DMS153 (cell line): ENCODE data around the gene ZBTB32.

Experiments used
- DNase-seq: peaks from one replicate; lab custom pipeline; 2025; lab: John Stamatoyannopoulos, UW

ZBTB32 gene

GRCh38 chr19:35695895-35696422 lies 8.4 kb upstream of the ZBTB32 start:
- no peak for DNase-seq

DNA sequence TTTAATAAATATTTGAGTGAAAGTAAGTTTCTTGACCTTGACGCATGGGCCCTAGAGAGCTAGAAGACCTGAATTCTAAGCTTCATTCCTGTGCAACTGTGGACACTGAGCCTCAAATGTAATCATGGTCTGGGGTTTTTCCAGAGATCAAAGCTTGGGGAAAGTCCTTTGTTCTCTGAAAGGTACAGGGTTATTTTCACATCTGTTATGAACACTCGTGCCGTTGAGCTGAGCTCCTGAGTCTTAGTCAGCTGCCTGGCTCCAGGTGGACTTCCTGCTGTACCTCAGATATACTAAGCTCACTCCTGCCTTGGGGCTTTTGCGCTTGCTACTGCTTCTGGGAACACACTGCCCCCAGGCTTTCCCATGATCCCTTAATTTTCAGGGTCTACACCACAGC lies 7.5 kb upstream of the ZBTB32 start:
- DNase-seq: no peak

DNA sequence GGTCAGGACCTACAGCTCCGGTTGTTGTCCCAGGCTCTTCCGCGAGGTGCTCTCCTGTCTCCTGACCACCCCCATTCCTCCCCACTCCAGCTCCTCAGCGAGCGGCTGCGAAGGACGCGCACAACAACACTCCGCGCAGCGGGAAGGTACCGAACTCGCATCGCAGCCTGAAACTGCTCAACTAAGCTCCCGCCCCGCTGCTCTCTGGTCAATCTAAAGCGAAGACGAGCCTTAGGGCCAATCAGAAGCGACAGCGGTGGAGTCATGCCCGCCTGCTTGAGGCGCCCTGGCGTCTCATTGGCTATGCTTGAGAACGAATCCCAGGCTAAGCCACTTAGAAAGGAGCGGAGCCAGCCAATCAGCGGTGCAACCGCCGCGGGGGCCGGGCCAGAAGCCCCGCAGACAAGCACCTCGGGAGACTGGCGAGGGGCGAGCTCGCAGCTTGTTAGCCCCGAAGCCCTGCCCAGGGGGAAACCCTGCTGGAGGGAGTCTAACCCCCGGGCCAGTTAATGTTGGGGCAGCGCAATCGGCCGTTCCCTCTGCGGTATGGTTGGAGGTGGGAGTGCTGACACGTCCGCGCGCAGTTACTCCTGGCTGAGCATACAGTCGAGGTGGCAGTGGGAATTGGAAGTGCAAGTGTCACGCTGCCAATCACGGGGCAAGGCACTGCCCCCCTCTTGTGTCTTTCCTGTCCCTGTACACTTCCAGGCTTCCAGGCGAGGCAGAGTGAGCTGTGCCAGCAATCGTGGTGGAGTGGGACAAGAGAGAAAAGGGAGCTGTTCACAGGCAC lies 1.9 kb upstream of the ZBTB32 start:
- DNase-seq: peak; percentile 97

DNA sequence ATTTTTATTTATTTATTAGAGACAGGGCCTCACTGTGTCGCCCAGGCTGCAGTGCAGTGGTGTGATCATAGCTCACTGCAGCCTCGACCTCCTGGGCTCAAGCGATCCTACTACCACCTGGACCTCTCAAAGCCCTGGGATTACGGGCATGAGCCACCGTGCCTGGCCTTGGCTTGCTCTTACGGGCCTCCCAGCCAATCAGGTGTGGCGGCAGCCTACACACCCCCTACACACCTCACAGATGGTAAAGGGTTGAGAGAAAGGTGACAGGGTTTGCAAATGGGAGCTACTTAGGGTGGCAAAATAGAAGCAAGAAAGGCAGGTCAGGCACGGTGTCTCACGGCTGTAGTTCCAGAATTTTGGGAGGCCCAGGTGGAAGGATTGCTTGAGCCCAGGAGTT lies 1.0 kb upstream of the ZBTB32 start:
- no peak for DNase-seq

GRCh38 chr19:35708391-35708790 lies 4.0 kb downstream of the ZBTB32 start:
- no peak for DNase-seq

GRCh38 chr19:35710784-35711723 lies 6.7 kb downstream of the ZBTB32 start:
- no peak for DNase-seq

DNA sequence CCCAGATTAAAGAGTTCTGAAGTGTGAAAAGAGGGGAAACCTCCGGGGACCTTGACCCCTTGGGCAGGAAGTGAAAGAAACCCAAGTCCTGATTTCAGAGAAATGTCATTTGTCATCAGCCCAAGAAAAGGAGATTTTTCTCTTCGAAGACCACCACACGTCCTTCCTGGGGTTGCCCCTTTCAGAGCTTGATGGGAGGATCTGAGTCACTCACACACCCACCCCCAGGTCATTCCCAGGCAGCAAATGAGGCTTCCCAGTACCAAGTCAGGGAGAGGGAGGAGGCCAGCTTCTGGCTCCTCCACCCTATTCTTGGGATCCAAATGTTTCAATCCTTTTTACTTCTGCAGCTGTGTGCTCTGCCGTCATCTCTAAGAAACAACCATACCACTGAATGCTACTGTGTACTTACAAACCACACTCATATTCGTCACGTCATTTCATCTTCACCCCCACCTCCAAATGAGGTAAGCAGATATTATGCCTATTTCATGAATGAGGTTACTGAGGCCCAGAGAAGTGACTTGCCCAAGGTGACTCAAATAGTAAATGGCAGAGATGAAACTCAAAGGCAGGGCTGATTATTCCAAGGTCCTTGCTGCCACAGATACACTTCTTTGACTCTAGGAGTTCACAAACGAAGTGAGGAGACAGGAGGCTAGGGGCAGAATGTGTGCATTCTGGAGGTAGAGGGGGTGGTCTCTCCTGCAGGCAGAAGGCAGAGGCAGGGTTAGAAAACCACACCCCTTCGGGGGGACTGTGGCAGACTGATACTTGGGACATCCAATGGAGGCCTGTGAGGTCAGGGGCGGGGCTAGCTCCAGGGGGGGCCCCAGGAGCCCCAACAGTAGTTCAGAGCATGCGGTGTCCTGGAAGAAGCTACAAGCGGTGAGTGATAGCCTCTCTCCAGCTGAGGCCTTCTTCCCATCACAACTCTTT lies 8.5 kb downstream of the ZBTB32 start:
- no peak for DNase-seq

- DNase-seq: no peak
Measured at GRCh38 chr19:35713506-35713850, 9.1 kb downstream of the ZBTB32 start.

GRCh38 chr19:35713904-35714495 lies 9.6 kb downstream of the ZBTB32 start:
- no peak for DNase-seq

- DNase-seq: no peak
Measured at GRCh38 chr19:35714601-35715354, 10.4 kb downstream of the ZBTB32 start.

GRCh38 chr19:35715355-35715809 lies 11.0 kb downstream of the ZBTB32 start:
- DNase-seq: no peak

DNA sequence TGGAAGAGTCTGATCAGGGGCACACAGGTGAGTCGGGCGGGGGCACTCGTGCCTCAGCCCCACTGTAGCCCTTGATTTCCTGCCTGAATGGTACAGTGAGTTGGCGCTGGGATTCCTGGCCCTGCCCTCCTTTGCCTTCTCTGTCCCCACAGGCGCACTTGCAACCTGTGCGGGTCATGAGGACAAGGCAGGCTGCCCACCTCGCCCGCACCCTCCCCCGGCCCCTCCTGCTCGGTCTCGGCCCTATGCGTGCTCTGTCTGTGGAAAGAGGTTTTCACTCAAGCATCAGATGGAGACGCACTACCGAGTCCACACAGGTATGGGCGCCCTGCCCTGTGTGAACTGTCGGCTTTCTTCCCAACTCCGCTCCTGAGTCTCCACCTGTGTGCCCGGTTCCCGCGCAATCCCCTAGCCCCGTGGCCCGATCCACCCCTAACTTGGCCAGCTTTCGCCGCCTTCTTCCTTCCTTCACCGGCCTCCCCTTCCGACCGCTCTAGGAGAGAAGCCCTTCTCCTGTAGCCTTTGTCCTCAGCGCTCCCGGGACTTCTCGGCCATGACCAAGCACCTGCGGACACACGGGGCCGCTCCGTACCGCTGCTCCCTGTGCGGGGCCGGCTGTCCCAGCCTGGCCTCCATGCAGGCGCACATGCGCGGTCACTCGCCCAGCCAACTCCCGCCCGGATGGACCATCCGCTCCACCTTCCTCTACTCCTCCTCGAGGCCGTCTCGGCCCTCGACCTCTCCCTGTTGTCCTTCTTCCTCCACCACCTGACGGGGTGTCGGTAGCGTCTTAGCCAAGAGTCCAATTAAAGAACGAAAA lies 11.8 kb downstream of the ZBTB32 start:
- no peak for DNase-seq

- DNase-seq: peak; percentile 94
Measured at GRCh38 chr19:35716801-35717664, 12.7 kb downstream of the ZBTB32 start.

DNA sequence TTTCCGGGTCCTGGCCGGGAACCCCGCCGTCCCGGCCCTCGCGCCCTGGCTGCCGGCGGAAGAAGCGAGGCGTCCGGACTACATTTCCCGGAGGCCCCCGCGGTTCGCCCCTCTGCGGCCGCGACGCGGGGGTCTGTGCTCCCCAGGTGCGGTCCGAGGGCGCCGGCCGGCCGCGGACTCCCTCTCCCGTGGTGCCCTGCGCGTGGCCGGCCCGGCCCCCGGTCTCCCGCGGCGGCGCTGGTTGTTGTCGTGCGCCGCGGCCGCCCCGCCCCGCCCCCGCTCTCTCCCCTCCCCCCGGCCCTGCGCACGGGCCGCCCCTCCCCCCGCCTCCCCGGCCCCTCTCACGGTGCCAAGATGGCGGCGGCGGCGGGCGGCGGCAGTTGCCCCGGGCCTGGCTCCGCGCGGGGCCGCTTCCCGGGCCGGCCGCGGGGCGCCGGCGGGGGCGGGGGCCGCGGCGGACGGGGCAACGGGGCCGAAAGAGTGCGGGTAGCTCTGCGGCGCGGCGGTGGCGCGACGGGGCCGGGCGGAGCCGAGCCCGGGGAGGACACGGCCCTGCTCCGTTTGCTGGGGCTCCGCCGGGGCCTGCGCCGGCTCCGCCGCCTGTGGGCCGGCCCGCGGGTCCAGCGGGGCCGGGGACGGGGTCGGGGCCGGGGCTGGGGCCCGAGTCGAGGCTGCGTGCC lies 13.4 kb downstream of the ZBTB32 start, which contains the start of gene KMT2B:
Gene KMT2B (plus strand): TSS at position 339 of the 680 bp plus-strand sequence. CDS start 16 bp downstream, at position 355.
- DNase-seq: no peak

DNA sequence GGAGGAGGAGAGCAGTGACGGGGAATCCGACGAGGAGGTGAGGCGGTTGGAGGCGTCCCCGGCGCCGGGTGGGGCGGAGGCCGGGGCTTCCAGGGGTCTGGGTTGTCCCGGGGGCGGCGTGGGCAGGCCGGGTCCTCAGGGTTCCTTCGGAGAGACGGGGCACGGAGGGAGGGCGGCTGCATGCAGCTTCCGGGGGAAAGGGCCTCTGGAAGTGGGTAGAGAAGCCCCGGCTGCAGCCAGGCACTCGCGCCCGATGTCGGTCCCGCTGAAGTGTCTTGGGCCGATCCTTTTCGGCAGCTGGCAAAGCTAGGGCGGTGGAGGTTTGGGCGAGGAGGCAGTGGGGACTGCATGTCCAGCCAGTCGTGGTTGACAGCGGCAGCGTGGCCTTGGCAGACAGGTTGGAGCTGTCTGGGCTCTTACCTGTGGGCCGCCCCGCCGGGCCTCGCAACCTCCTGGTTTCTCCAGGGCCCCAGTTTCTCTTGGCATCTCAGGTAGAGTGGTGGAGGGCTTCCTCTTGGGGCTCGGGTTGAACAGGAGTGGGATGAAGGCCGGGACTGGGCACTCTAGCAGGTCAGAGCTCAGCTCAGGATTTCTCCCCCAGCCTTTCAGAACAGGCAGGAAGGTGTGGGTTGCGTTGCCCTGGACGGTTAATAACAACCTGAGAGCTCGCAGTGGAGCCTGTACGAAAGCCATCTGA lies 14.1 kb downstream of the ZBTB32 start:
- no peak for DNase-seq

DNA sequence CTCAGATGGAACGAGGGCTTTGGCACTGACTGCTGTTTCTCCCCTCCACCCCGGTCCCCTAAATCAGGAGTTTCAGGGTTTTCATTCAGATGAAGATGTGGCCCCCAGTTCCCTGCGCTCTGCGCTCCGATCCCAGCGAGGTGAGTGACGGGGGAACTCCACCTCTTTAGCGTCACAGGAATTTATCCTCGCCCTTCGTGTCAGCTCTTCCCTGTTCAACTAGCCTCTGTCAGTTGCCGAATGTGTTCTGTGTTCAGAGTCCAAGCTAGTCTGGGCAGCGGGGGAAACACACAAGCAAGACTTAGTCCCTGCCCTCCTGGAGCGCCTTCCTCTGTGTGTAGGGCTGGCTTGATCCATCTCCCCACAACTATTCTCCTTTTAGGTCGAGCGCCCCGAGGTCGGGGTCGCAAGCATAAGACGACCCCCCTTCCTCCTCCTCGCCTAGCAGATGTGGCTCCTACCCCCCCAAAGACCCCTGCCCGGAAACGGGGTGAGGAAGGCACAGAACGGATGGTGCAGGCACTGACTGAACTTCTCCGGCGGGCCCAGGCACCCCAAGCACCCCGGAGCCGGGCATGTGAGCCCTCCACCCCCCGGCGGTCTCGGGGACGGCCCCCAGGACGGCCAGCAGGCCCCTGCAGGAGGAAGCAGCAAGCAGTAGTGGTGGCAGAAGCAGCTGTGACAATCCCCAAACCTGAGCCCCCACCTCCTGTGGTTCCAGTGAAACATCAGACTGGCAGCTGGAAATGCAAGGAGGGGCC lies 15.2 kb downstream of the ZBTB32 start:
- DNase-seq: no peak

- no peak for DNase-seq
Measured at GRCh38 chr19:35720163-35720524, 15.8 kb downstream of the ZBTB32 start.
